ENCODE measurements around the gene LIN28A. TPM values are rescaled to one million over a fixed set of nuclear protein-coding genes. Genes with fewer than 3 reads are reported as not detected.

Gene LIN28A
- total RNA-seq, 1 donor from 2014 or later = not detected

DNA sequence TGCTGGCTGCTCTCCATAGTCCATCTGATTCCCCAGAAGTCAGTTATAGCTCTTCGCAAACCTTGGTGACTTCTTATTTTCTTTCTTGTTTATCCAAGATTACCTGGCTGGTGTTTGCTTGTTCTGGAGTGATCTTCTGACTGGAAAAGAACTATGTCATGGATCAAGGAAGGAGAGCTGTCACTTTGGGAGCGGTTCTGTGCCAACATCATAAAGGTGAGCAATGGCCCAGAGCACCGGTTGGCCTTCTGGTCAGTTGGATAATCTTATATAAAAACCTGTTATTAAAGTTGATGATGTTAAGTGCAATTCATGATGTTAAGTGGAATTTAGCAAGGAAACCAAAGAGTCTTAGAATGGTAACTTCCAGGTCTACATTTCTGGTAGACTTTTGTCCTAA lies 22.2 kb downstream of the LIN28A start:
- DNase-seq (ENCODE audit: low read depth, low spot score) = no peak

DNA sequence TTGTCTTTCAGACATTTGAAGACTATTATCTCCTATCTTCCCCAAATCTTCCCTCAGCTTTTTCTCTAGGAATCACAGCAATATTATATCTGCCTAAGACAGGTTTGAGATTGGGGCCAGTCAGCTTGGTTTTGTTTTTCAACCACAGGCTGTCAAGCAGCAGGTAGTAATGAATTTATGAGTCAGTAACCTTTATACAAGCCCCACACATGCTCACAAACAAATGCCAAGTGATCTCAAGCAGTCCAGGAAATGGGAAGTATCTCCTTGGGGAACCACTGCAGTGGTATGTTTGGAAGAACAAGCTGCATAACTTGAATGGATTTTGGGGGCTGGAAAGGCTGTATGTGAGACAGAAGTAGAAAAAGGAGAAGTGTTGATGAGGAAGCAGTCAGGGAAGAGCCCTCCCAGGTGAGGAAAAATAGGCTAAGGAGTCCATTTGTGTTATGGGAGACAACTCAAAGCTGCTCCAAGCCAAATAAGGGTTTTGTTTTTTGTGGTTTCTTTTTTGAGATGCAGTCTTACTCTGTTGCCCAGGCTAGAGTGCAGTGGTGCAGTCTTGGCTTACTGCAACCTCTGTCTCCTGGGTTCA lies 23.6 kb downstream of the LIN28A start:
- DNase-seq (ENCODE audit: low read depth, low spot score) = no peak

DNA sequence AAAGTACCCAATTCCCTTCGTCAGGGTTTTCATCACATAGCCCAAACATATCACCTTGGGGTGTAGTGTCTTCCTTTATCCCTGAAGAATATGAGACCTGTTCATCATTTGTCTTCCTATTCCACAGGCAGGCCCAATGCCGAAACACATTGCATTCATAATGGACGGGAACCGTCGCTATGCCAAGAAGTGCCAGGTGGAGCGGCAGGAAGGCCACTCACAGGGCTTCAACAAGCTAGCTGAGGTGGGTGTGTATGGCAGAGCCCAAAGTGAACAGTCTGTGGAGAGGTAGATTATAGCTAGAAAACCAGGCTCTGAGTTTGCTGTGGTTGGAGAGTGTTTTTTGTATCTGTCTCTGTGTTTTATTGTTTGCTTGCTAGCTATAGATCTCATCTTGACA lies 27.4 kb downstream of the LIN28A start:
- DNase-seq (ENCODE audit: low read depth, low spot score) = no peak

DNA sequence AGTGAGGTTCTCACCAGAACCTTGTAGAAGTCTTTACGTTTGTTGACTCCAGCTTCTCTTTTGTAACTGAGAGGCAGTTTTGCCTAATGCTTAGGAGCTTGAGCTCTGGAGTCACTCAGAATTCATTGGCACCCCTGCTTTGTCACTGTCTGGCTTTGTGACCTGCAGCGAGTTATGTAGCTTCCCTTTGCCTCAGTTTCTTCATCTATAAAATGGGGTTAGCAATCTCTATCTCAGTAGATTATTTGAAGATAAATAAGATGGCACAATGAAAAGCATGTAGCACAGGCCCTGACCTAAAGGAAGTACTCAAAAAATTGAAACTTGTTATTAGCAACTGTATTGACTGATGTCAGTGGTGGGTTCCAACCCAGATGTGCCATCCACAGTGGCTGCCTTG lies 29.6 kb downstream of the LIN28A start:
- DNase-seq (ENCODE audit: low read depth, low spot score) = no peak

DNA sequence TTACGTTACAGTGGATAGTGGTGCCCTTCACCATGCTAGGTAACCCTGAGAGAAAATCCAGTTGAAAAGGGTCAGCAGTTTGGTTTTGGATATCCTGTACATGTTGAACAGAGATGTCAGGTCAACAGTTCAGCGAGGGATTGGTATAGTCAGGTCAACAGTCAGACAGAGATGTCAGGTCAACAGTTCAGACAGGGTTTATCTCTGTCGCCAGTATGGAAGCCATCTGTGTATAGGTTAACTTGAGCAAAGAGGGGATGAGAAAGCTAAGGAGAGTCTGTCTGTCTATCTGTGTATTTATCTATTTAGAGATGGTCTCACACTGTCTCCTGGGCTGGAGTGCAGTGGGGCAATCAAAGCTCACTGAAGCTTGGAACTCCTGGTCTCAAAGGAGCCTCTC lies 39.3 kb downstream of the LIN28A start:
- DNase-seq (ENCODE audit: low read depth, low spot score) = no peak

DNA sequence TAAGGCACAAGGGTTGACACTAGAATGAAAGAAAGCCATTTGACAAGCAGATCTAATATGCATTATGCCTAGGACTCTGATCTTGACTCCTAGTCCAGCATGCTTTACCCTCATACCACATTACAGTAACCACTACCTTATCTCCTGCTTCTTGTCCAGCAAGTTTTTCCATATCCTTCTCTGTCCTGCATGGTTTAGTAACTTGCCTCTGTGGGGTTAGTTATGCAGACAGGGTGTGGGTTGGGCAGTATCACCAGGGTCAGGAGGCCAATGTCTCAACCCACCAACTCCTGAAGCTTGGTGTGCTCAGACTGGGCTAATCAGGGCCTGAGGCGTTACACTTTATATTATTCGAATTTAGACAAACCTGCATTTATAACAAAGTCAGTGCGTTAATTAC lies 40.3 kb downstream of the LIN28A start:
- no peak for DNase-seq (ENCODE audit: low read depth, low spot score)

DNA sequence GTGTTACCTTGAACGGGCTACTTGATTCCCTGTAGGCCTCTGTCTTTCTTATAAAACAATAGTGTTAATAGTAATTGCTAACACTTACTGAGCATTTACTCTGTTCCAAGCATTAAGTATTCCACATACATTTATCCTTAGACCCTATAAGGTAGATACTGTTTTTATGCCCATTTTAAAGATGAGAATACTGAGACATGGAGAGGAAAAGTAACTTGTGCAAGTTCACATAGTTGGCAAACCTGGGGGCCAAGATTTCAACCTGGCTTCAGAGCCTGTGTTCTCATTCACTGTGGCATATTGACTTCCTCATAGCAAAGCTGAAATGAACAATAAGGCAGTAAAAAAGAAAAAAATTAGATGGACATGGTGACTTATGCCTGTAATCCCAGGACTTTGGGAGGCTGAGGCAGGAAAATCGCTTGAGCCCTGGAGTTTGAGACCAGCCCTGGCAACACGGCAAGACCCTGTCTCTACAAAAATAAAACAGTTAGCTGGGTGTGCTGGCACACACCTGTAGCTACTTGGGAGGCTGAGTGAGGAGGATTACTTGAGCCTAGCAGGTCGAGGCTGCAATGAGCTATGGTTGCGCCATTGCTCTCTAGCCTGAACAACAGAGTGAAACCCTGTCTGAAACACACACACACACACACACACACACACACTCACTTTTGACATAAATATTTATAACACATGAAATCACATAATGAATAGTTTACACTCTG lies 42.0 kb downstream of the LIN28A start:
- no peak for DNase-seq (ENCODE audit: low read depth, low spot score)

DNA sequence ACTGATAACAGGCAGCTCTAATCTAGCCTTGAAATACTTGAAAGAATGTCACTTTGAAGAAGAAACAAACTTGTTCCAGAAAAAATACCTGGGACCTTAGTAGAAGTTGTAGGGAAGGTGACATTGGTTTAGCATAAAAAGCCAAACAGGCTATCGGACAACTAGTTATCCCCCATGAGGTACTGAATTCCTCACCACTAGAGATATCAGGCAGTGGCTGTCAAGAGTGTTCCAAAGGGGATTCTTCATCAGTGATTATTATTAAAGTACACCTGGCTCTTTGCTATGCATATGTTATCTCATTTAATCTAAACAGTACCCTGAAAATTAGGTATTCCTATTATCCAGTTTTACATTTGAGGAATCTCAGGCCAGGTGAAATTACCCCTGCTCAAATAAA lies 48.5 kb downstream of the LIN28A start:
- no peak for DNase-seq (ENCODE audit: low read depth, low spot score)

- no peak for DNase-seq (ENCODE audit: low read depth, low spot score)
These were observed 49.0 kb downstream of the LIN28A start for GRCh38 chr1:26459573-26460031.

GRCh38 chr1:26468911-26469310 lies 58.3 kb downstream of the LIN28A start:
- no peak for DNase-seq (ENCODE audit: low read depth, low spot score)

GRCh38 chr1:26469558-26469957 lies 58.9 kb downstream of the LIN28A start:
- DNase-seq (ENCODE audit: low read depth, low spot score) = no peak

DNA sequence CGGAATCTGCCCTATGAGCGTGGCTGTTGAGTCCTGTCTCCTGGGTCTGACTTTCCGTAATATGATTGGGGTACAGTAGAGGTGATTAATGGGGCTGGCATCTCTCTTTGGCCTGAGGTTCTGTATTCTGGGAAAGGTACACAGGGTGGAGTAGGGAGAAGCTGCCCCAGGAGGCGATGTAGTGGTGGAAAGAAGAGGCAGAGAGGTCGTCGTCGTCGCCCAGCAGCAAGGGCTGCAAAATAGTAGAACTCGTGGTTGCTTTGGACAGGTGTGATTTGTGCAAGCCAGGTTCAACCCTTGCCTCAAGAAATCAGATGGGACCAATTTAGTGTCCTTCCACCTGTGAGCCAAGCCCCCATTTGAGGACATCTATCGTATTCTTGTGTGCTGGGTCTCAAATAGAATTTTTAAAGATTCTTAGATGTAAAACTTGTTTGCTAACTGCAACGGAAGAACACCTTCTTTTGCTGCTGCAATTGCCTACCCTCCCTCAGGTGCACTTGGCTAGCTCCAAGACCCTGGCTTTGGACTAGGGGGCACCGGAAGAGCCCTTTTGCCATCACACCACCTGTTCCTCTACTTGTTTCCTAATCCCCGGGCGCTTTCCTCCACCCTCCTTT lies 60.4 kb downstream of the LIN28A start:
- no peak for DNase-seq (ENCODE audit: low read depth, low spot score)

DNA sequence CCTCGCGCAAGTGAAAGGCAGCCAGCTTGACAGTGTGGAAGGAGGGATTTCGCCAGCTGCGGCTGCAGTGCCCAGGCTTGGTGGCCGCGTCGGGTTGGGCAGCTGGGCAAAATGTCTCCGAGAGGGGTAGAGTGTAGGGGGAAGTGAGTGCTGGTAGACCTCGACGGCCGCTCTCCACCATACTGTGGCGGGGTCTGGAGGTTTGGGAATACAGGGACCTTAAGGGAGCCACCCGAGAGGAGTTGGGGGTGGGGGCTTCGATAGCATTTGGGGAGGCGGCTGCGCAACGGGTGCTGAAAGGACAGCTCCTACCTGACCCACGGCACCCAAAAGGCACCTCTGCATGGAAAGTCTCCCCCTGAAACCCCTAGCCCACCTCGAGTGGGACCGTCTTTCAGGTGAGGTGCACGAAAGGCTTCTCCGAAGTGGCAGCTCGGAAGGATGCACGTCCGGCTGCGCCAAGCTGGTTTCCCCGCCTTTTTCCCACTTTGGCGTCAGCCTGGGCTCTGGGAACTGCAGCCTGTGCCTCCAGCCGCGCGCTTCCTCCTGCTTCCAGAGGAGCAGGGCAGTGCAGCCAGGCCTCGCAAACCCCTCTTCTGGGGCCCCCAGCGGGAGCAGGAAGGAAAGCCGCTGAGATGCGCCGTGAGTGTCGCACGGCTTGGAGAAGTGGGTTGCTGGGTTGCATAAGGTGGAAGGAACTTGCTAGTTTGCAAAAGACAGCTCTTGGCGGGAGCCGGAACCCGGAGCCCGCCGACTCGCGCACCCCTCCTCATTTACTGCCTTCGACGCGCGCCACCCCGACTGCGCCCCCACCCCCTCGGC lies 61.1 kb downstream of the LIN28A start:
- DNase-seq (ENCODE audit: low read depth, low spot score) = no peak

GRCh38 chr1:26472320-26472900 lies 61.8 kb downstream of the LIN28A start, which contains the start of gene HMGN2:
Gene HMGN2, plus strand, starts transcription at chr1:26472440. Its CDS starts 173 bp downstream, at chr1:26472613.
- peak; percentile 41 for DNase-seq (ENCODE audit: low read depth, low spot score)

DNA sequence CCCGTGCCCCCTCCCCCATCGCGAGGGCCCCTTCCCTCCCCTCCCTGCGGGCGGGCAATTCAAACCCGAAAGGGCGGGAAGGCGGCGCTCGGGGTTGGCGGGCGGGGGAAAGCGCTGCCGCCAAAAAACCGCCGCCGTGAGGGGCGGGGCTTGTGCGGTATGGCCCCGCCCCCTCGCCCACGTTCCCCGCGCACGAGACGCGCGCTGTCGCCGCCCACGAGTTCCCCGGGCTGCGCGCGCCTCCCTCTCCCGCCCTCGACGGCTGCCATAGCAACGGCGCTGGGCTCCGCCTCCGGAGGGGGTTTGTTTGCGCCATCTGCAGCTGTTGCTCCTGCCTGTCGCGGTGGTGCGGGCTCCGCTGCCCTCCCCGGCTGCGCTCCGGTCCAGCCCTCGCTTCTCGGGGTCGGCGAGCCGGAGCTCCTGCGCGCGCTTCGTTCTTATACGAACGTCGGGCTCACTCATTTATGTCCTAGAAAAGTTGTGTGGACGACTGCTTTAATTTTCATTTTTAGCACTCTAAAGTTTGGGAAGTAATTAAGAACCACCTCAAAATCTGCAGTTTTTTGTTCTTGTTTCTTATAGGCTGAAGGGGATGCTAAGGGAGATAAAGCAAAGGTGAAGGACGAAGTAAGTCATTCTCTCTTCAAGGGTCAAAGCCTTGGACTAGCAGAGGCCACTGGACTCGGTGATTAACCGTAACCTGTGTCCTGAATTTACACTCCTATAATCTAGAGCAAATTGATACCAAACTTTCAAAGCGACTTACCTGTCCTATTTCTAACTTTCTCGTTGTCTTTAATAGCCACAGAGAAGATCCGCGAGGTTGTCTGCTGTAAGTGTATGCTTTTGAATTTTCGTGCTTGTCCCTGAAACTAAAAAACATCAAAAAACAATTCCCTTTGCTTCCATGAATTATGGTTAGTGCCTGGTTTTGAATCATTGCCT lies 62.6 kb downstream of the LIN28A start:
- DNase-seq (ENCODE audit: low read depth, low spot score) = peak; percentile 77

GRCh38 chr1:26474818-26475217 lies 64.2 kb downstream of the LIN28A start:
- DNase-seq (ENCODE audit: low read depth, low spot score) = no peak

DNA sequence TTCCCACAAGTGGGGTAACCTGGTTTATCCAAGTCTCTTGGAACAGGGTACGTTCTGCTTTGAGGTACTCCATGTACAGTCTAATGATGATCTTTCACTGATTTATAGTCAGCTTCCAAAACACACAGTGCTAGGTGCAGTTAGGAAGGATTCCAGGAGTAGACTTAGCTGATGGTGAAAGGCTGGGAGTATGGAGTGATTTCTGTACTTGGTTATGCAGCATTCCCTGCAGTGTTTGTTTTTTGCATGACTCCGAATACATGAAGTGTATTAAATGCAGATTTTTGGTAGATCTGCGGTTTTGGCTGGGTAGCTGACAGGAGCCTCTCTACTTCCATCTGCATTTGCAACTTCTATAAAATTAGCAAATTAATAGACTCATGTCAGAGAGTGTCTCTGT lies 65.4 kb downstream of the LIN28A start:
- no peak for DNase-seq (ENCODE audit: low read depth, low spot score)

GRCh38 chr1:26476958-26477357 lies 66.3 kb downstream of the LIN28A start:
- DNase-seq (ENCODE audit: low read depth, low spot score) = no peak

DNA sequence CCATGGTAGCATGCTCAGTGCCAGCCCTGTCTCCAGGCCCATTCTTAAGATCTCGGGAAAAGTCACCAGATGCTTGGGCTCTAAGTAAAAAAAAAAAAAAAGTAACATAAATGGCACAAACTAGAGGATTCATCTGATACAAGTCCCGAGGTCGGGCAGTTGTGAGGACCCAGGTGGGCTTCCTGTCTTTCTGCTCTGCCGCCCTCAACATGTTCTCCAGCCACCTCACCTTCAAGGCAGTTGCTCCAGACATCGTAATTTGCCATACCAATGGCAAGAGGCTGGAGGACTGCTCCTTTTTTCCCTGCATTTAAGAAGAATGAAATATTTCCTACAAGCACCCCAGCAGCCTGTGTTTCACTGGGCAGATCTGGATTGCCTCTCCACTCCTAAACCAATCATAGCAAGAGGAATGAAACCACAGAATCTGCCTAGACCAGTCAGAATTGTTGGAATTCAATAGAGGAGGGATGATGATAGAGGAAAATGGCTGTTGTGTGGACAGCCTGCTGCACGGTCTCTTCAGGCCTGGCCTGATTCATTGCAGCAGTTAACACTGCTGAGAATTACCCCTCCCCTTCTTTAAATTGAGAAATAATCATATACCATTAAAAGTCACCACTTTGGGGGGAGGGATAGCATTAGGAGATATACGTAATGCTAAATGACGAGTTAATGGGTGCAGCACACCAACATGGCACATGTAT lies 67.0 kb downstream of the LIN28A start:
- no peak for DNase-seq (ENCODE audit: low read depth, low spot score)

DNA sequence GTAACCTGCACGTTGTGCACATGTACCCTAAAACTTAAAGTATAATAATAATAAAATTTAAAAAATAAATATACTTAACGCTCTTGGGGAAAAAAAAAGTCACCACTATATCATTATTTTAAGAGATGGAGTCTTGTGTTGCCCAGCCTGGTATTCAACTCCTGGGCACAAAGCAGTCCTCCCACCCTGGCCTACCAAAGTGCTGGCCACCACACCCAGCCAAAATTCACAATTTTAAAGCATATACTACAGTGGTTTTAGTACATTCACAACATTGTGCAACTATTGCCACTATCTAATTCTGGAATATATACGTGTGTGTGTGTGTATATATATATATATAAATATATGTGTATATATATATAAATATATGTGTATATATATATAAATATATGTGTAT lies 67.5 kb downstream of the LIN28A start:
- no peak for DNase-seq (ENCODE audit: low read depth, low spot score)

Data from pulmonary artery endothelial cell (primary cell).